NCI-H187 (cell line): Measurements from ENCODE around the gene SLC7A8.

ENCODE experiments used
- DNase-seq, 2 experiments: peaks; one replicate each; lab custom pipeline; 2025; lab: John Stamatoyannopoulos, UW

Gene SLC7A8

GRCh38 chr14:23093991-23094665 is 89.3 kb downstream of the SLC7A8 start:
- DNase-seq: no peak

- no peak for DNase-seq
Observed at GRCh38 chr14:23093526-23093925, 89.9 kb downstream of the SLC7A8 start.

- DNase-seq: no peak
Observed at GRCh38 chr14:23093104-23093503, 90.4 kb downstream of the SLC7A8 start.

- no peak for DNase-seq
Observed at GRCh38 chr14:23091294-23092225, 91.9 kb downstream of the SLC7A8 start.

GRCh38 chr14:23090254-23090636 is 93.2 kb downstream of the SLC7A8 start:
- no peak for DNase-seq

GRCh38 chr14:23089498-23090253 is 93.8 kb downstream of the SLC7A8 start:
- DNase-seq: no peak

- DNase-seq: no peak
Observed at GRCh38 chr14:23086565-23086964, 96.9 kb downstream of the SLC7A8 start.

GRCh38 chr14:23085458-23085857 is 98.0 kb downstream of the SLC7A8 start:
- no peak for DNase-seq

- DNase-seq: no peak
Observed at GRCh38 chr14:23080474-23080873, 103.0 kb downstream of the SLC7A8 start.

GRCh38 chr14:23079716-23080115 is 103.7 kb downstream of the SLC7A8 start:
- DNase-seq: no peak

- DNase-seq: no peak
Observed at GRCh38 chr14:23078692-23079116, 104.8 kb downstream of the SLC7A8 start.

- DNase-seq: no peak
Observed at GRCh38 chr14:23077962-23078361, 105.5 kb downstream of the SLC7A8 start.

GRCh38 chr14:23076785-23077408 is 106.6 kb downstream of the SLC7A8 start:
- DNase-seq: no peak
